Epithelial cell of umbilical artery (primary cell): ENCODE measurements around the gene HEPACAM2. TPM values are rescaled to one million over a fixed set of nuclear protein-coding genes. Genes with fewer than 3 reads are reported as not detected.

Experiments
- total RNA-seq: library from RNA; depleted of rRNA; stranded (reverse); fragments of >200 nt; gene quantifications from 2 replicates; pipeline ENCODE4 v1.2.3, GENCODE V29; 2014

HEPACAM2 gene
- total RNA-seq, result not detected in 2 replicates

DNA sequence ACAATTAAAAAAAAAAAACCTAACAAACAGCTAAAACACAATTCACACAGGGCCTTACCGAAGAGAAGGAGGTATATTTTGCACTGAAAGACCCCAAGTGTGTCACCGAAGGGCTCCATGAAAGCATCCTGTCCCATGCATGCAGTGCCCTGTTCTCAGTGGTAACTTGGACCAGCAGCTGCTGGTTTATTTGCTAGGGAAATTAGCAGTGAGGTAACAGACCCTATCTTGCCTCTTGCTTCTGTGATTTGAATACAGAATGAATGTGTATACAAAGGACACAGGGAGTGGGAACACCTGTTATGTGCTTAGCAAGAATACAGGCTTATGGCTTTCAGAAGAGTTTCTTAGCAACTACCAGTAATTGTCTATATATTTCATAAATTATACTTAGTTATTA, at the start of gene HEPACAM2:
TSS of gene HEPACAM2 (minus strand) at position 160 of the 400 bp plus-strand sequence.

DNA sequence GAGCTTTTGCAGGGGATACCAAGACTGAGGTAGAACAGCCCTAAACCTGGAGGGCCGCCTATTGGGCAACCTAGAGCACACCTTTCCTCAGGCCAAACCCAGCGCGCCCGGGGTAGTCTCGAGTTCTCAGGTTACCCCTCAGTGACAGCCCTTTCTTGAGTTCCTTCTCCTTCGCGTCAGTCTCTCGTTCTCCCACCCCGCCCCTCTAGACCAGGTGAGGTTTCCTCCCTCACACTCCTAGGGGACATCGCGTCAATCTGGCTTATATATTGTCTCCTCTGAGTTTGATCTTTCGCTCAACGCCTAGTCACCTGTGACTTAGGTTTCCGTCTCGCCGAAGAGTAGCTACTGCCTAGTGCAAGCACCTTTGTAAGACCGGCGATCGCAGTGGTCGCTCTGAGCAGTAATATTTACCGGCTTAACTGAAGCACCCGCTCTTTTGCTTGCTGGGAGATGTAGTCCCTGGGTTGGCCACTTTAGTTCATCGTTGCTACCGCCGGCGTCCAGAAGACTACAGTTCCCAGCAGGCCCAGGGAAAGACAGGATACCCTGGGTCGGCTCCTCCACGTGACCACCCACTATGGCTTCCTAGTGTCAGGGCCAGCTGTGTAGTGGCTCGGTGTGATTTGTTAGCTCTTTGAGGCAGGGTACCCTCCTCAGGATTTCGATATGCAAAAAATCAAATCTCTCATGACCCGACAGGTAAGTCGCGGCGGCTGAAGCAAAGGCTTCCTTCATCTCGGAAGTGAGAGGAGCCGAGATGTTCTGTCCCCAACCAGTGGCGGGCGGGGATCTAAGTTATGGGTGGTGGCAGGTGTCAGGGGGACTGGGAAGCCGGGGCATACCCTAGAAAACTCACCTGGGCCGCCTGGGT, 5.8 kb upstream of the HEPACAM2 start, which contains the start of gene VPS50:
TSS of gene VPS50 (plus strand) at position 568 of the 874 bp plus-strand sequence. CDS start at position 670, 102 bp downstream.

DNA sequence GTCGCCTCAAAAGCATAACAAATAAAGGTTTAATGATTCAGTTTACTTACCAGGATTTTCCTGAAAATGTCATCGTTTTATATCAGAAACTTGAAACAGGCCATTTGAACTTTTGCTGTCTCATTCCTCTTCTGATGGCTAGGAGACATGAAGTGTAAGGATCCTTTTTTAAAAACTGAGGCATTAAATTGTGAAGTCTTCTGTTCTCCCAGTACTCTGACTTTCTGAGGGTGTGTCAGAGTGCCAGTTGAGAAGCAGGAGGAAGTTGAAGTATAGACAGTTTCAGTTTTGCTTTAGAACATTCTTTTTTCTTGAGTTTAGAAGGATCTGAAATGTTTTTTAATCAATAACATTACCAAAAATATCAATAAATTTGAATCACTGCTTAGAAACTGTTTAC, 78.1 kb downstream of the HEPACAM2 start, which contains the start of gene SAMD9L:
TSS of gene SAMD9L (minus strand) at position 242 of the 400 bp plus-strand sequence. CDS start 12,414 bp downstream, outside the sequence.

Other genes starting within 250 kb of the HEPACAM2 start
- 11.0 and 51.4 TPM in 2 replicates for gene SAMD9, start 108.5 kb downstream of the HEPACAM2 start, total RNA-seq
- 14.3 and 78.0 TPM in 2 replicates for gene SAMD9L, start 78.1 kb downstream of the HEPACAM2 start, total RNA-seq
- 27.9 and 34.0 TPM in 2 replicates for gene VPS50, start 5.9 kb upstream of the HEPACAM2 start, total RNA-seq